IMR-90 (cell line): ENCODE data around the gene PAX8. TPM values are rescaled to one million over a fixed set of nuclear protein-coding genes. Genes with fewer than 3 reads are reported as not detected.

Source experiments
- ATAC-seq: fragments of 200-7000 bp; cut with Tn5 transposase; 2 replicates; pipeline ENCODE4 v1.9.1; 2020; ENCODE audit warnings: low read depth, mild to moderate bottlenecking, moderate library complexity
- BruUV-seq: library from RNA; stranded (reverse); fragments of 400-500 nt; replicated peaks from 2 replicates; lab custom pipeline; 2021; lab: Mats Ljungman, UMichigan
- CTCF ChIA-PET: fragments of 300-600 bp; formaldehyde crosslinking; extraction: SDS; loops from one replicate; lab custom pipeline; 2021; ENCODE audit warnings: antibody characterized with exemption; lab: Yijun Ruan, JAX
- POLR2A ChIA-PET: fragments of 300-600 bp; sonication (Branson Sonifier 250); formaldehyde crosslinking; loops from one replicate; lab custom pipeline; 2022; ENCODE audit warnings: antibody characterized with exemption; ENCODE audit not compliant: unreplicated experiment; lab: Charles Lee
- DNase-seq: peaks from one replicate; pipeline ENCODE4 v3.0.0; 2013
- H2AFZ ChIP-seq: replicated peaks from 2 replicates; pipeline ENCODE3; 2013; ENCODE audit warnings: low read length, mild to moderate bottlenecking; ENCODE audit not compliant: poor library complexity
- H2AK5ac ChIP-seq: 2 replicates; pipeline ENCODE4 v1.6.1; 2013; ENCODE audit warnings: low read depth, low read length, inconsistent platforms
- H2AK9ac ChIP-seq: replicated peaks from 2 replicates; pipeline ENCODE3; 2013; ENCODE audit warnings: mild to moderate bottlenecking, low read depth, low read length, moderate library complexity; ENCODE audit not compliant: poor library complexity
- H2BK120ac ChIP-seq: 2 replicates; pipeline ENCODE4 v1.6.1; 2013; ENCODE audit warnings: low read depth, low read length, inconsistent platforms
- H2BK15ac ChIP-seq: 3 replicates; pipeline ENCODE4 v1.6.1; 2013; ENCODE audit warnings: low read depth, low read length, inconsistent platforms
- H2BK20ac ChIP-seq: 2 replicates; pipeline ENCODE4 v1.6.1; 2013; ENCODE audit warnings: low read depth, mild to moderate bottlenecking, inconsistent platforms, low read length, moderate library complexity
- H2BK5ac ChIP-seq: 2 replicates; pipeline ENCODE4 v1.6.1; 2013; ENCODE audit warnings: mild to moderate bottlenecking, low read depth, low read length, inconsistent platforms; ENCODE audit not compliant: poor library complexity, severe bottlenecking
- H3K14ac ChIP-seq: replicated peaks from 2 replicates; pipeline ENCODE4 v1.6.1; 2013; ENCODE audit warnings: low read depth, low read length, inconsistent platforms
- H3K18ac ChIP-seq: 2 replicates; pipeline ENCODE4 v1.6.1; 2013; ENCODE audit warnings: low read depth, low read length, control low read depth
- H3K23ac ChIP-seq: 2 replicates; pipeline ENCODE4 v1.6.1; 2013; ENCODE audit warnings: low read depth, low read length, inconsistent platforms
- H3K27ac ChIP-seq: 2 replicates; pipeline ENCODE4 v1.5.1; 2013; ENCODE audit warnings: mild to moderate bottlenecking, control low read depth, low read length; ENCODE audit not compliant: insufficient read depth
- H3K27me3 ChIP-seq: 2 replicates; pipeline ENCODE4 v1.6.1; 2013; ENCODE audit warnings: low read length; ENCODE audit not compliant: control insufficient read depth, insufficient read depth
- H3K36me3 ChIP-seq: 2 replicates; pipeline ENCODE4 v1.6.1; 2013; ENCODE audit warnings: low read length, mixed read lengths; ENCODE audit not compliant: control insufficient read depth, insufficient read depth
- H3K4ac ChIP-seq: 2 replicates; pipeline ENCODE4 v1.6.1; 2013; ENCODE audit warnings: low read depth, low read length, inconsistent platforms
- H3K4me1 ChIP-seq: 2 replicates; pipeline ENCODE4 v1.6.1; 2013; ENCODE audit warnings: low read length, mixed read lengths; ENCODE audit not compliant: control insufficient read depth, insufficient read depth
- H3K4me2 ChIP-seq: 2 replicates; pipeline ENCODE4 v1.6.1; 2013; ENCODE audit warnings: low read depth, mild to moderate bottlenecking, control low read depth, low read length, moderate library complexity
- H3K4me3 ChIP-seq: 2 replicates; pipeline ENCODE4 v1.5.1; 2013; ENCODE audit warnings: low read depth, mild to moderate bottlenecking, control low read depth, low read length, moderate library complexity; ENCODE audit not compliant: insufficient read depth
- H3K56ac ChIP-seq: 2 replicates; pipeline ENCODE4 v1.6.1; 2013; ENCODE audit warnings: low read length, inconsistent platforms; ENCODE audit not compliant: insufficient read depth; ENCODE audit errors: extremely low read depth
- H3K79me1 ChIP-seq, 2 experiments: 2 replicates each; pipeline ENCODE4 v1.6.1; 2013; ENCODE audit warnings: low read length in 2 of 2, inconsistent platforms in 1 of 2, low read depth in 1 of 2
- H3K9ac ChIP-seq: 2 replicates; pipeline ENCODE4 v1.6.1; 2013; ENCODE audit warnings: low read depth, low read length, control low read depth
- H3K9me1 ChIP-seq: 2 replicates; pipeline ENCODE4 v1.6.1; 2013; ENCODE audit warnings: low read length, inconsistent platforms; ENCODE audit not compliant: insufficient read depth
- H3K9me3 ChIP-seq: 2 replicates; pipeline ENCODE4 v1.6.1; 2013; ENCODE audit warnings: low read length; ENCODE audit not compliant: control insufficient read depth, insufficient read depth
- H4K20me1 ChIP-seq: 2 replicates; pipeline ENCODE4 v1.6.1; 2013; ENCODE audit warnings: low read length, inconsistent platforms; ENCODE audit not compliant: insufficient read depth
- H4K5ac ChIP-seq: 2 replicates; pipeline ENCODE4 v1.6.1; 2013; ENCODE audit warnings: mild to moderate bottlenecking, low read depth, low read length, control low read depth
- H4K8ac ChIP-seq, 2 experiments: 2 replicates each; pipeline ENCODE4 v1.6.1; 2013; ENCODE audit warnings: low read depth in 2 of 2, low read length in 2 of 2, control low read depth in 1 of 2, inconsistent platforms in 1 of 2
- H4K91ac ChIP-seq: 2 replicates; pipeline ENCODE4 v1.6.1; 2013; ENCODE audit warnings: low read depth, low read length, inconsistent platforms; ENCODE audit not compliant: insufficient read depth
- BHLHE40 ChIP-seq: fragments of 150-350 bp; IDR thresholded peaks from 2 replicates; pipeline ENCODE4 v1.6.1; 2016; ENCODE audit warnings: mild to moderate bottlenecking, low read depth, low read length
- CEBPB ChIP-seq: IDR thresholded peaks from 2 replicates; pipeline ENCODE4 v1.6.1; 2012; ENCODE audit warnings: low read depth, low read length, improper control_type of control experiment
- CHD1 ChIP-seq: IDR thresholded peaks from 2 replicates; pipeline ENCODE4 v1.6.1; 2012; ENCODE audit warnings: low read depth, low read length, improper control_type of control experiment
- CTCF ChIP-seq: conservative IDR thresholded peaks from 2 replicates; pipeline ENCODE4 v1.5.1; 2012; ENCODE audit warnings: mild to moderate bottlenecking, low read depth, low read length, improper control_type of control experiment
- ELK1 ChIP-seq: fragments of 150-350 bp; IDR thresholded peaks from 2 replicates; pipeline ENCODE4 v1.6.1; 2016; ENCODE audit warnings: low read depth, mild to moderate bottlenecking, low read length, moderate library complexity, borderline replicate concordance
- FOS ChIP-seq: fragments of 150-350 bp; IDR thresholded peaks from 2 replicates; pipeline ENCODE4 v1.6.1; 2016; ENCODE audit warnings: low read depth, low read length
- MAFK ChIP-seq: IDR thresholded peaks from 2 replicates; pipeline ENCODE4 v1.6.1; 2012; ENCODE audit warnings: low read depth, low read length, improper control_type of control experiment
- MAZ ChIP-seq: IDR thresholded peaks from 2 replicates; pipeline ENCODE4 v1.6.1; 2012; ENCODE audit warnings: low read depth, mild to moderate bottlenecking, low read length, improper control_type of control experiment, moderate library complexity, borderline replicate concordance
- MXI1 ChIP-seq: IDR thresholded peaks from 2 replicates; pipeline ENCODE4 v1.6.1; 2012; ENCODE audit warnings: low read depth, mild to moderate bottlenecking, low read length, moderate library complexity, borderline replicate concordance
- NFE2L2 ChIP-seq: fragments of 150-350 bp; IDR thresholded peaks from 2 replicates; pipeline ENCODE4 v1.6.1; 2016; ENCODE audit warnings: low read depth, mild to moderate bottlenecking, low read length
- POLR2A ChIP-seq: IDR thresholded peaks from 2 replicates; pipeline ENCODE4 v1.6.1; 2012; ENCODE audit warnings: mild to moderate bottlenecking, low read depth, low read length
- RAD21 ChIP-seq: IDR thresholded peaks from 2 replicates; pipeline ENCODE4 v1.6.1; 2012; ENCODE audit warnings: low read length, improper control_type of control experiment
- RCOR1 ChIP-seq: IDR thresholded peaks from 2 replicates; pipeline ENCODE4 v1.6.1; 2012; ENCODE audit warnings: mild to moderate bottlenecking, low read length, improper control_type of control experiment; ENCODE audit not compliant: insufficient replicate concordance
- RFX5 ChIP-seq: IDR thresholded peaks from 2 replicates; pipeline ENCODE4 v1.8.0; 2012; ENCODE audit warnings: low read depth, mild to moderate bottlenecking, low read length, moderate library complexity
- SMC3 ChIP-seq: fragments of 150-350 bp; IDR thresholded peaks from 2 replicates; pipeline ENCODE4 v1.6.1; 2016; ENCODE audit warnings: low read depth, mild to moderate bottlenecking, antibody characterized with exemption, low read length, moderate library complexity
- USF2 ChIP-seq: fragments of 150-350 bp; IDR thresholded peaks from 2 replicates; pipeline ENCODE4 v1.6.1; 2017; ENCODE audit warnings: mild to moderate bottlenecking, antibody characterized with exemption, low read length, low read depth
- WGBS, 2 experiments: methylation state at CpG; one replicate each; pipeline versions ENCODE4 v1.1.5 to v1.1.7; 2013; ENCODE audit warnings: missing lambda C conversion rate in 2 of 2; ENCODE audit not compliant: insufficient read length in 1 of 2; ENCODE audit errors: extremely low coverage in 2 of 2; 5-methylcytosine and 5-hydroxymethylcytosine counted together
- dilution Hi-C: fragments of 300-500 bp; cut with HindIII; formaldehyde crosslinking; loops from one replicate; pipeline ENCODE4 v1.14.3; 2018; ENCODE audit warnings: low sequenced_read_pairs; ENCODE audit not compliant: unreplicated experiment
- in situ Hi-C: fragments of 300-500 bp; cut with MboI; formaldehyde crosslinking; loops from 3 replicates; pipeline ENCODE4 v1.14.3; 2019; ENCODE audit warnings: low sequenced_read_pairs, inconsistent platforms, mixed read lengths
- intact Hi-C: fragments of 100-400 bp; cut with micrococcal nuclease; formaldehyde crosslinking; loops from 2 replicates; pipeline ENCODE4 v1.10.0; 2022
- polyA plus RNA-seq, 3 experiments: library from polyadenylated mRNA; depleted of rRNA; stranded (reverse); fragments of >200 nt; gene quantifications; 2 replicates each; pipeline ENCODE4 v1.2.3, GENCODE V29; 2012; ENCODE audit warnings: low replicate concordance in 1 of 3
- total RNA-seq: library from RNA; depleted of rRNA; stranded (reverse); fragments of >200 nt; gene quantifications from 2 replicates; pipeline ENCODE4 v1.2.3, GENCODE V29; 2012

The PAX8 gene
- total and polyA plus RNA-seq, 2 of the 4 experiments (the other 2 are of a cell fraction), result 0.18 to 1.5 TPM

- no peak overlapping the region for H2AFZ ChIP-seq
- H3K27ac ChIP-seq, result no peak overlapping the region
- intact Hi-C loops, result no loop called here
- H2AK5ac ChIP-seq, result no peak overlapping the region
- H3K4me2 ChIP-seq, result no peak overlapping the region
- H2BK20ac ChIP-seq, result no peak overlapping the region
- no peak overlapping the region for H3K23ac ChIP-seq
- WGBS, 2 experiments, result 82% methylated on average over 3 of the region's 6 CpGs; no CpG with 5 or more reads in 1 of the 2 experiments
- peaks cover 2% of the 10 kb centered on the region; the same call in 1 of the 2 replicates for H3K27me3 ChIP-seq
- no peak overlapping the region for H2AK9ac ChIP-seq
- H4K5ac ChIP-seq, result no peak overlapping the region
- H3K9me1 ChIP-seq, result peaks cover 11% of the 10 kb centered on the region
- no peaks in the 10 kb centered on the region for H3K36me3 ChIP-seq
- dilution Hi-C loops, result no loop called here
- BruUV-seq, result no TSS peak
- H3K4me3 ChIP-seq, result no peak overlapping the region
- ATAC-seq (no peak), DNase-seq (no peak)
- H3K79me1 ChIP-seq, result no peaks in the 10 kb centered on the region
- in situ Hi-C loops, result no loop called here
- H3K18ac ChIP-seq, result no peak overlapping the region
- no peak overlapping the region for H4K8ac ChIP-seq
- H3K9me3 ChIP-seq, result no peaks in the 10 kb centered on the region
- H2BK15ac ChIP-seq, result no peak overlapping the region
- no peak overlapping the region for H3K4ac ChIP-seq
- CTCF ChIA-PET, result no interaction called here
- no peak overlapping the region for H2BK5ac ChIP-seq
- TF ChIP-seq RFX5 (no peak), FOS (no peak), MAFK (no peak), SMC3 (no peak), CTCF (no peak), MAZ (no peak), USF2 (no peak), MXI1 (no peak), RAD21 (no peak), CHD1 (no peak), CEBPB (no peak), BHLHE40 (no peak), NFE2L2 (no peak), POLR2A (no peak), ELK1 (no peak), RCOR1 (no peak)
- no peaks in the 10 kb centered on the region for H4K20me1 ChIP-seq
- no peak overlapping the region for H3K14ac ChIP-seq
- no peak overlapping the region for H2BK120ac ChIP-seq
- H4K91ac ChIP-seq, result no peak overlapping the region
- H3K56ac ChIP-seq, result no peak overlapping the region
- peaks cover 11% of the 10 kb centered on the region for H3K4me1 ChIP-seq
- POLR2A ChIA-PET, result no interaction called here
- no peak overlapping the region for H3K9ac ChIP-seq
These were observed 72.5 kb downstream of the PAX8 start for GRCh38 chr2:113206251-113206650.
